ENCODE measurements around the gene TFPT. TPM values are rescaled to one million over a fixed set of nuclear protein-coding genes. Genes with fewer than 3 reads are reported as not detected.
A peak's percentile ranks its signal among the peaks of the same experiment; 100 is the strongest.
"Not testable (repeated sequence)": the region's sequence is repeated elsewhere in the genome, so short reads cannot be mapped to it uniquely, and the experiment has no call there.

Gene TFPT
- total and polyA plus RNA-seq, 2 of the 13 experiments (the other 11 are each of a cell fraction or from before 2014, with no cell fraction given), result 8.4 to 10.7 TPM

- TF ChIP-seq ZNF333 (CRISPR knock-in tag; IDR thresholded peaks at IDR 0.05; ENCODE audit: borderline replicate concordance) (peak; percentile 52; the same call in 1 of the 2 replicates), MXD4 (CRISPR knock-in tag; IDR thresholded peaks at IDR 0.05) (peak; percentile 52; the same call in 1 of the 2 replicates), E2F1 (CRISPR knock-in tag; IDR thresholded peaks at IDR 0.05) (peak; percentile 47; the same call in 1 of the 2 replicates), PITX1 (CRISPR knock-in tag; IDR thresholded peaks at IDR 0.05) (peak; percentile 33; the same call in 1 of the 2 replicates), SALL1 (CRISPR knock-in tag; IDR thresholded peaks at IDR 0.05) (peak; percentile 71), ZNF883 (CRISPR knock-in tag; IDR thresholded peaks at IDR 0.05; ENCODE audit: not compliant biosample characterization) (peak; percentile 24), ETV5 (CRISPR knock-in tag; IDR thresholded peaks at IDR 0.05; ENCODE audit: borderline replicate concordance) (0 out of 2 replicates have a peak, but pooled peaks have one; percentile 16), BORCS8-MEF2B (CRISPR knock-in tag; IDR thresholded peaks at IDR 0.05) (peak; percentile 78), CTCF (CRISPR knock-in tag; IDR thresholded peaks at IDR 0.05) (peak; percentile 41; the same call in 1 of the 2 replicates), ZBTB40 (CRISPR knock-in tag; IDR thresholded peaks at IDR 0.05) (peak; percentile 81; the same call in 1 of the 2 replicates), PHF20 (CRISPR knock-in tag; IDR thresholded peaks at IDR 0.05) (peak; percentile 32; the same call in 1 of the 2 replicates), TBX2 (CRISPR knock-in tag; IDR thresholded peaks at IDR 0.05; ENCODE audit: borderline replicate concordance) (peak; percentile 53; the same call in 1 of the 2 replicates), ZNF724P (CRISPR knock-in tag; IDR thresholded peaks at IDR 0.05; ENCODE audit: borderline replicate concordance) (peak; percentile 71; the same call in 1 of the 2 replicates), REXO4 (CRISPR knock-in tag; IDR thresholded peaks at IDR 0.05; ENCODE audit: borderline replicate concordance) (peak; percentile 68; the same call in 1 of the 2 replicates), ZNF552 (CRISPR knock-in tag; IDR thresholded peaks at IDR 0.05; ENCODE audit: borderline replicate concordance) (peak; percentile 79; the same call in 1 of the 2 replicates)
- TF ChIP-seq ZBTB40 (IDR thresholded peaks at IDR 0.05), result not testable (repeated sequence)
Measured at GRCh38 chr19:54095859-54096616, 19.4 kb downstream of the TFPT start (continued).
